Calu3 (cell line): Measurements from ENCODE around the gene NANOGP8. TPM values are rescaled to one million over a fixed set of nuclear protein-coding genes. Genes with fewer than 3 reads are reported as not detected.
"Not testable (repeated sequence)": the region's sequence is repeated elsewhere in the genome, so short reads cannot be mapped to it uniquely, and the experiment has no call there.

ENCODE experiments used
- Bru-seq: library from RNA; stranded (reverse); fragments of 400-500 nt; gene quantifications from one replicate; lab custom pipeline; 2021; lab: Mats Ljungman, UMichigan
- BruChase-seq, 2 experiments: library from RNA; stranded (reverse); fragments of 400-500 nt; gene quantifications; one replicate each; lab custom pipeline; 2021; lab: Mats Ljungman, UMichigan
- BruUV-seq: library from RNA; stranded (reverse); fragments of 400-500 nt; replicated peaks from 2 replicates; lab custom pipeline; 2021; lab: Mats Ljungman, UMichigan
- CTCF ChIA-PET: fragments of 300-600 bp; sonication (Branson Sonifier 250); formaldehyde crosslinking; loops from one replicate; lab custom pipeline; 2022; ENCODE audit warnings: antibody characterized with exemption; lab: Charles Lee
- DNase-seq: peaks from one replicate; pipeline ENCODE4 v3.0.0; 2022
- H3K27ac Mint-ChIP-seq: one replicate; pipeline ENCODE4 v1.8.0; 2022; ENCODE audit warnings: mixed read lengths; ENCODE audit not compliant: unreplicated experiment
- H3K27me3 Mint-ChIP-seq: one replicate; pipeline ENCODE4 v1.8.0; 2022; ENCODE audit warnings: mixed read lengths; ENCODE audit not compliant: unreplicated experiment
- H3K36me3 Mint-ChIP-seq: one replicate; pipeline ENCODE4 v1.8.0; 2022; ENCODE audit warnings: mild to moderate bottlenecking, moderate library complexity, mixed read lengths; ENCODE audit not compliant: insufficient read depth, unreplicated experiment
- H3K4me1 Mint-ChIP-seq: one replicate; pipeline ENCODE4 v1.8.0; 2022; ENCODE audit warnings: mild to moderate bottlenecking, low read depth, mixed read lengths; ENCODE audit not compliant: unreplicated experiment
- H3K4me3 Mint-ChIP-seq: one replicate; pipeline ENCODE4 v1.8.0; 2022; ENCODE audit warnings: mild to moderate bottlenecking, low read depth, moderate library complexity, mixed read lengths; ENCODE audit not compliant: unreplicated experiment
- H3K9me3 Mint-ChIP-seq: one replicate; pipeline ENCODE4 v1.8.0; 2022; ENCODE audit warnings: low read depth, mixed read lengths; ENCODE audit not compliant: unreplicated experiment
- intact Hi-C: fragments of 100-400 bp; cut with micrococcal nuclease; formaldehyde crosslinking; loops from one replicate; pipeline ENCODE4 v1.10.0; 2022; ENCODE audit not compliant: unreplicated experiment
- long read RNA-seq: library from polyadenylated mRNA; stranded (forward); transcript quantifications from one replicate; pipeline ENCODE4 v2.0.0, GENCODE V29; 2022
- total RNA-seq: library from RNA; stranded (reverse); gene quantifications from 2 replicates; pipeline ENCODE4 v1.2.3, GENCODE V29; 2022
- TF ChIP-seq, protein P1 (sequence below): fragments of 200-600 bp; IDR thresholded peaks from one replicate; pipeline ENCODE4 v1.8.0; 2022; ENCODE audit warnings: antibody characterized with exemption; ENCODE audit not compliant: unreplicated experiment

The NANOGP8 gene
- total RNA-seq (not detected in 2 replicates), Bru-seq, nascent RNA (not detected), BruChase-seq, experiment 1, labeled RNA remaining after a 6-hour chase (percentile 10 among the genes with signal in this experiment), BruChase-seq, experiment 2, labeled RNA remaining after a 2-hour chase (percentile 35 among the genes with signal in this experiment)
- long read RNA-seq, result 0 reads

DNA sequence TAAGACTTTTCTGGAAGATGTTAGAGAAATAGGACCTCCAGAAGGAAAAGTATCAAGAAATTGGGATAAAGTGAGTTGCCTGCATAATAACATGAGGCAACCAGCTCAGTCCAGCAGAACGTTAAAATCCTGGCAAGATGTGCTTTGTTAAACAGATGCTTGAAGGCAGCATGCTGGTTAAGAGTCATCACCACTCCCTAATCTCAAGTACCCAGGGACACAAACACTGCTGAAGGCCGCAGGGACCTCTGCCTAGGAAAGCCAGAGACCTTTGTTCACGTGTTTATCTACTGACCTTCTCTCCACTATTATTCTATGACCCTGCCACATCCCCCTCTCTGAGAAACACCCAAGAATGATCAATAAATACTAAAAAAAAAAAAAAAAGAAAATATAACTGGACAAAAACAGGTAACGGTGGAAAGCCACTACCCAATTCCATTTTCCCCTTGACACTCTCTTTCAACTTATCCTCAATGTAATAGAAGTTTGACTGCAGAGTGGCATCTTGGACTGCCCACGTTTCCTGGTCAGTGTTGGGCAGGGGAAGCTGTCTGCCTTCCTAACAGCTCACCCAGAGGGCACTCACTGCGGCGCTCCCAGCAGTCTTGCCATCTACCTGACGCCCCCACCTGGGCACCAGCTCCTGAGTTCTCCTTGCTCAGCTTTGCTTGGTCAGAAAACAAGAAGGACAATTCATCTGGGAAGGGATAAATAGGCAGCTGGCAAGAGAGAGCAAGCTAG is at the start of gene NANOGP8:
NANOGP8 (minus strand) TSS at position 120 of the 744 bp plus-strand sequence. CDS start 185 bp downstream, outside the sequence.
- DNase-seq, H3K4me1 Mint-ChIP-seq, H3K27ac Mint-ChIP-seq, H3K4me3 Mint-ChIP-seq, CTCF ChIA-PET, H3K9me3 Mint-ChIP-seq, H3K36me3 Mint-ChIP-seq, intact Hi-C loops, BruUV-seq, H3K27me3 Mint-ChIP-seq: not testable (repeated sequence)

- intact Hi-C loops, result no loop called here
- CTCF ChIA-PET, result no interaction called here
- Mint-ChIP-seq H3K27ac (no peak overlapping the region), H3K4me1 (no peaks in the 10 kb centered on the region), H3K9me3 (no peaks in the 10 kb centered on the region), H3K27me3 (no peaks in the 10 kb centered on the region), H3K36me3 (no peaks in the 10 kb centered on the region), H3K4me3 (no peak overlapping the region)
- no peak for DNase-seq
- TF ChIP-seq, protein P1, sequence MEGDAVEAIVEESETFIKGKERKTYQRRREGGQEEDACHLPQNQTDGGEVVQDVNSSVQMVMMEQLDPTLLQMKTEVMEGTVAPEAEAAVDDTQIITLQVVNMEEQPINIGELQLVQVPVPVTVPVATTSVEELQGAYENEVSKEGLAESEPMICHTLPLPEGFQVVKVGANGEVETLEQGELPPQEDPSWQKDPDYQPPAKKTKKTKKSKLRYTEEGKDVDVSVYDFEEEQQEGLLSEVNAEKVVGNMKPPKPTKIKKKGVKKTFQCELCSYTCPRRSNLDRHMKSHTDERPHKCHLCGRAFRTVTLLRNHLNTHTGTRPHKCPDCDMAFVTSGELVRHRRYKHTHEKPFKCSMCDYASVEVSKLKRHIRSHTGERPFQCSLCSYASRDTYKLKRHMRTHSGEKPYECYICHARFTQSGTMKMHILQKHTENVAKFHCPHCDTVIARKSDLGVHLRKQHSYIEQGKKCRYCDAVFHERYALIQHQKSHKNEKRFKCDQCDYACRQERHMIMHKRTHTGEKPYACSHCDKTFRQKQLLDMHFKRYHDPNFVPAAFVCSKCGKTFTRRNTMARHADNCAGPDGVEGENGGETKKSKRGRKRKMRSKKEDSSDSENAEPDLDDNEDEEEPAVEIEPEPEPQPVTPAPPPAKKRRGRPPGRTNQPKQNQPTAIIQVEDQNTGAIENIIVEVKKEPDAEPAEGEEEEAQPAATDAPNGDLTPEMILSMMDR, result no peak
- BruUV-seq, result no TSS peak
Measured at GRCh38 chr15:35134299-35134698, 49.2 kb upstream of the NANOGP8 start.

DNA sequence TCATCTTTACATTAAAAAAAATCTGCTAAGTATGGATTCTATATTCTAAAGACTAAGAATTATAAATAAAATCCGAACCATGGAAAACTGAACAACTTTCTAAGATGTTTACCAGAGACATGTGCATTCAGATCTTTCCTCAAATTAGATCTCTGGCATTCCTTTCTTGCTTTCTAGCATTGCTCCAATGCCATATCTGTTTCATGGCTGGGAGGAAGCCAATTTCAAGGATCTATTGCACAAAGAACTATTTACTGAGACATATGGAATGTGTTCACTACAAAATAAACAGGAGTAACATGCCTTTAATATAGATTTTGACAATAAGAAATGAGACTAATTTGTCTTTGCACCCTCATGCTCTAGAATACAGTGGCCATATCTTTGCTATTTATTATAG is 45.1 kb upstream of the NANOGP8 start:
- intact Hi-C loops, result no loop called here
- H3K27ac Mint-ChIP-seq, result no peak overlapping the region
- no peaks in the 10 kb centered on the region for H3K36me3 Mint-ChIP-seq
- H3K4me1 Mint-ChIP-seq, result no peaks in the 10 kb centered on the region
- CTCF ChIA-PET, result no interaction called here
- H3K9me3 Mint-ChIP-seq, result no peaks in the 10 kb centered on the region
- no peak for DNase-seq
- no peaks in the 10 kb centered on the region for H3K27me3 Mint-ChIP-seq
- no peak overlapping the region for H3K4me3 Mint-ChIP-seq
- TF ChIP-seq, protein P1, result no peak
- BruUV-seq, result no TSS peak

- H3K4me1 Mint-ChIP-seq, result no peaks in the 10 kb centered on the region
- no peak for DNase-seq
- no peaks in the 10 kb centered on the region for H3K36me3 Mint-ChIP-seq
- TF ChIP-seq, protein P1, result no peak
- CTCF ChIA-PET, result no interaction called here
- H3K27ac Mint-ChIP-seq, result no peak overlapping the region
- intact Hi-C loops, result no loop called here
- no peak overlapping the region for H3K4me3 Mint-ChIP-seq
- BruUV-seq, result no TSS peak
- H3K9me3 Mint-ChIP-seq, result no peaks in the 10 kb centered on the region
- no peaks in the 10 kb centered on the region for H3K27me3 Mint-ChIP-seq
Measured at GRCh38 chr15:35129361-35129760, 44.3 kb upstream of the NANOGP8 start.

DNA sequence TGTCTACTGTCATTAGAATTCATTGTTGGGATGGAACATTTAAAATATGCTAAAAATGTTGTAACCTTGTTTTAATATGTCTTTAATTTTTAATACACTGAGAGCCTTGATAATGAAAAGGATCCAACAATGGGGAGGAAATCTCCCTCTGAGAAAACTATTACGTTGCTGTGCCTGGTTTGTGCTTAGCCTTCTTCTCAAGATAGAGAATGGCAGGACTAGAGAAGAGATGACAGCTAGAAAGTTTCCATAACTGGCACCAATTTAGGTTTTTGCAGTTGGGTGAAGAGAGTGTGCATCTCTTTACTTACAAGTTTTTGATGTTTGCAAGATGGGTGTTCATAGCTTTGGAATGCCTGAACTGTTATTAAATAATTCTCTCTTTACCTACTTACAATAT is 42.6 kb upstream of the NANOGP8 start:
- no peak for DNase-seq
- TF ChIP-seq, protein P1, result no peak
- no TSS peak for BruUV-seq

More for the DNA sequence above, 42.6 kb upstream of the NANOGP8 start:
- H3K36me3 Mint-ChIP-seq, result no peaks in the 10 kb centered on the region
- no peak overlapping the region for H3K4me3 Mint-ChIP-seq
- CTCF ChIA-PET, result no interaction called here
- intact Hi-C loops, result no loop called here
- no peaks in the 10 kb centered on the region for H3K9me3 Mint-ChIP-seq
- H3K27me3 Mint-ChIP-seq, result no peaks in the 10 kb centered on the region
- H3K27ac Mint-ChIP-seq, result no peak overlapping the region
- no peaks in the 10 kb centered on the region for H3K4me1 Mint-ChIP-seq
